A549 (cell line): Measurements from ENCODE around the gene LTBP4. TPM values are rescaled to one million over a fixed set of nuclear protein-coding genes. Genes with fewer than 3 reads are reported as not detected.

Experiments used
- ATAC-seq, 2 experiments: fragments of 200-7000 bp in 1 of 2; fragments of >200 bp in 1 of 2; cut with Nextera tagmentation in 1 of 2; cut with Tn5 transposase in 1 of 2; 3 replicates each; pipeline versions ENCODE4 v1.8.0 to v1.9.1; 2018 to 2020; ENCODE audit warnings: mild to moderate bottlenecking in 1 of 2, moderate library complexity in 1 of 2
- CTCF ChIA-PET: fragments of 300-600 bp; sonication (Branson Sonifier 250); formaldehyde crosslinking; extraction: SDS; loops from one replicate; lab custom pipeline; 2021; ENCODE audit warnings: antibody characterized with exemption, inconsistent platforms; lab: Yijun Ruan, JAX
- POLR2A ChIA-PET: fragments of 350-600 bp; formaldehyde crosslinking; extraction: SDS; loops from one replicate; lab custom pipeline; 2021; ENCODE audit warnings: antibody characterized with exemption, inconsistent platforms; lab: Yijun Ruan, JAX
- DNase-seq, 2 experiments: peaks; one replicate each; pipeline versions ENCODE4 v3.0.0 to v3.0.0-alpha.2; 2011 to 2016; ENCODE audit warnings: low read depth in 1 of 2, low spot score in 1 of 2
- FAIRE-seq: peaks from 2 replicates; lab custom pipeline; 2011; peaks lifted over from hg19 to GRCh38; lab: Jason Lieb, UNC
- H3K27ac ChIP-seq, 2 experiments: fragments of >200 bp; sonication (Bioruptor Twin); formaldehyde crosslinking; 3 replicates each; pipeline ENCODE4 v1.5.1; 2016 to 2017
- H3K4me1 ChIP-seq: fragments of >200 bp; sonication (Bioruptor Twin); formaldehyde crosslinking; 3 replicates; pipeline ENCODE4 v1.6.1; 2016
- H3K4me2 ChIP-seq: fragments of >200 bp; sonication (Bioruptor Twin); formaldehyde crosslinking; 3 replicates; pipeline ENCODE4 v1.6.1; 2016
- H3K4me3 ChIP-seq: fragments of >200 bp; sonication (Bioruptor Twin); formaldehyde crosslinking; 3 replicates; pipeline ENCODE4 v1.5.1; 2016
- H3K9me3 ChIP-seq: fragments of >200 bp; sonication (Bioruptor Twin); formaldehyde crosslinking; 3 replicates; pipeline ENCODE4 v1.6.1; 2016
- CHD2 ChIP-seq: fragments of 150-350 bp; IDR thresholded peaks from 2 replicates; pipeline ENCODE4 v1.6.1; 2014; ENCODE audit warnings: low read length; ENCODE audit not compliant: partially characterized antibody
- CHD4 ChIP-seq: fragments of 200-600 bp; sonication (generic); IDR thresholded peaks from 2 replicates; pipeline ENCODE4 v1.6.1; 2016; ENCODE audit warnings: antibody characterized with exemption, mild to moderate bottlenecking, borderline replicate concordance
- FOXS1 ChIP-seq: fragments of 250-450 bp; sonication (Bioruptor Pico); IDR thresholded peaks from 2 replicates; pipeline ENCODE4 v1.5.0; 2020; ENCODE audit warnings: mild to moderate bottlenecking, moderate library complexity
- HEYL ChIP-seq: fragments of 250-450 bp; sonication (Bioruptor Pico); IDR thresholded peaks from 2 replicates; pipeline ENCODE4 v1.8.0; 2021; ENCODE audit warnings: mild to moderate bottlenecking, moderate library complexity
- HOXB13 ChIP-seq: fragments of 250-450 bp; sonication (Bioruptor Pico); IDR thresholded peaks from 2 replicates; pipeline ENCODE4 v1.5.0; 2020; ENCODE audit warnings: low read depth, mild to moderate bottlenecking, moderate library complexity
- KDM1A ChIP-seq: fragments of 200-600 bp; sonication (generic); IDR thresholded peaks from 2 replicates; pipeline ENCODE4 v1.6.1; 2016; ENCODE audit warnings: low read depth, mild to moderate bottlenecking
- MAFK ChIP-seq: fragments of 450-650 bp; IDR thresholded peaks from 2 replicates; pipeline ENCODE4 v1.6.1; 2014; ENCODE audit not compliant: partially characterized antibody
- POLR2AphosphoS2 ChIP-seq: conservative IDR thresholded peaks from 2 replicates; pipeline ENCODE4 v1.6.1; 2012; ENCODE audit warnings: low read length, improper control_type of control experiment, inconsistent platforms
- RAD21 ChIP-seq, 2 experiments: fragments of >200 bp in 1 of 2; sonication (Bioruptor Twin) in 1 of 2; formaldehyde crosslinking in 1 of 2; IDR thresholded peaks in 1 of 2; conservative IDR thresholded peaks in 1 of 2; 2 replicates in 1 of 2; 3 replicates in 1 of 2; pipeline ENCODE4 v1.6.1; 2012 to 2018; ENCODE audit warnings: inconsistent platforms in 1 of 2
- RFX5 ChIP-seq: fragments of 450-650 bp; IDR thresholded peaks from 2 replicates; pipeline ENCODE4 v1.7.1; 2014; ENCODE audit warnings: antibody characterized with exemption, mild to moderate bottlenecking, moderate library complexity
- RNF2 ChIP-seq: fragments of 200-600 bp; sonication (generic); IDR thresholded peaks from 2 replicates; pipeline ENCODE4 v1.6.1; 2016; ENCODE audit warnings: low read depth, mild to moderate bottlenecking, antibody characterized with exemption, moderate library complexity, borderline replicate concordance
- TFCP2L1 ChIP-seq: fragments of 250-450 bp; sonication (Bioruptor Pico); IDR thresholded peaks from 2 replicates; pipeline ENCODE4 v1.5.0; 2021; ENCODE audit warnings: mild to moderate bottlenecking
- ZFP36 ChIP-seq: fragments of 450-650 bp; IDR thresholded peaks from 2 replicates; pipeline ENCODE4 v1.6.1; 2014; ENCODE audit warnings: borderline replicate concordance; ENCODE audit not compliant: partially characterized antibody
- ZNF302 ChIP-seq: fragments of 250-450 bp; sonication (Bioruptor Pico); IDR thresholded peaks from 2 replicates; pipeline ENCODE4 v1.9.0; 2021; ENCODE audit warnings: inconsistent platforms, mild to moderate bottlenecking, moderate library complexity
- WGBS: methylation state at CpG from one replicate; pipeline ENCODE4 v1.1.6; 2017; ENCODE audit errors: missing lambda C conversion rate; 5-methylcytosine and 5-hydroxymethylcytosine counted together
- polyA plus RNA-seq, 4 experiments: library from polyadenylated mRNA; depleted of rRNA in 3 of 4; stranded (reverse); fragments of >200 nt; fragmentation: RNase III in 1 of 4; extraction: RNeasy Plus Mini Kit Qiagen cat#74134 plus additional on column Dnase treatment in 1 of 4; gene quantifications; 2 replicates in 3 of 4; 3 replicates in 1 of 4; pipeline ENCODE4 v1.2.3, GENCODE V29; 2011 to 2017
- TF ChIP-seq, protein P1 (sequence below): fragments of 450-650 bp; IDR thresholded peaks from 2 replicates; pipeline ENCODE4 v1.6.1; 2014; ENCODE audit warnings: antibody characterized with exemption
- TF ChIP-seq, protein P2 (sequence below): fragments of >200 bp; sonication (Bioruptor Twin); formaldehyde crosslinking; IDR thresholded peaks from 3 replicates; pipeline ENCODE4 v1.5.1; 2016
- TF ChIP-seq, protein P3 (sequence below): fragments of >200 bp; sonication (Bioruptor Twin); formaldehyde crosslinking; IDR thresholded peaks from 3 replicates; pipeline ENCODE4 v1.6.1; 2016
- TF ChIP-seq, protein P4 (sequence below): fragments of 250-450 bp; sonication (Bioruptor Pico); IDR thresholded peaks from 2 replicates; pipeline ENCODE4 v1.5.0; 2020; ENCODE audit warnings: low read depth, mild to moderate bottlenecking, moderate library complexity
- TF ChIP-seq, protein P5 (sequence below): fragments of 150-350 bp; IDR thresholded peaks from 2 replicates; pipeline ENCODE4 v1.6.1; 2014; ENCODE audit warnings: low read depth, mild to moderate bottlenecking, low read length
- TF ChIP-seq, protein P6 (sequence below): IDR thresholded peaks from 2 replicates; pipeline ENCODE4 v1.6.1; 2012
- TF ChIP-seq, protein P7 (sequence below): IDR thresholded peaks from 2 replicates; pipeline ENCODE4 v1.6.1; 2012; ENCODE audit warnings: low read depth, borderline replicate concordance

Gene LTBP4
- polyA plus RNA-seq, 2 of the 4 experiments (the other 2 are of a cell fraction): 23.1 to 43.2 TPM

DNA sequence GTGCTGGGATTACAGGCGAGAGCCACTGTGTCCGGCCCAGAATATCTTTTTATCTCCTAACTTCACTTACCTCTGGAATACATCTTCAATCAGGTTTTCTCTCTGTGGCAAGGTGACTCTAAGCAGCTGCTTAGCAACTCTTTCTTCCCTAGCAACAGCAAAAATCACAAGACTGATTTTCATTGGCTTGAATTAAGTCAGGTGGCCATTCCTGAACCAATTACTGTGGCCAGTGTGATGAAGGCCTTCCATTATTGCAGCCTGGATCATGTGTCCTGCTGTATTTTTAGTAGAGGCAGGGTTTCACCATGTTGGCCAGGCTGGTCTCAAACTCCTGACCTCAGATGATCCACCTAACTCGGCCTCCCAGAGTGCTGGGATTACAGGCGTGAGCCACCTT, 9.0 kb upstream of the LTBP4 start:
- 86% methylated on average over 4 of the region's 4 CpGs for WGBS
- DNase-seq (peak; percentile 81 to 92), FAIRE-seq (peak; percentile 99)

DNA sequence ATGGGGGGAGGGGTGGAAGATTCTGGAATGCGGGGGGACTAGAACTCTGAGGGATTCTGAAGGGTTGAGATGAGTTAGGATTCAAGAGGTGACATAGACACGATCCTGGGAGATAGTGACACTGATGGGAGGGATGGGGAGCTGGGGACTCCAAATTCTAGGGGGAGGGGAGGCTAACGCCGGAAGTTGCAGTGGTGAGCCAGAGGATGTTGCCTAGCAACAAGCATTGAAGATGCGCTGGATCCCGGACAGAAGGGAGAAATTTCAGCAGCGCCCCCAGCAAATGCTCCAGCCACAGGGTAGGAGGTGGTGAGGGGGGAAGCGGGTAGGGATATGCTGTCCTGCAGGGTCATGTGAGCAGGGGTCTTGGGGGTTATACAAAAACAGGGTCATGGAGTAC, 6.9 kb upstream of the LTBP4 start:
- no peaks in the 10 kb centered on the region for H3K9me3 ChIP-seq
- POLR2A ChIA-PET: interaction anchor here (0.9 to 1.4 kb wide), 4 partner anchors 8 to 129 kb away, joined by 4 to 15 read pairs (median 8); partner anchors contain the start of gene BLVRB
- FAIRE-seq (peak; percentile 56), ATAC-seq (no peak), DNase-seq (no peak)
- CTCF ChIA-PET: interaction anchor here (0.6 to 35.2 kb wide), 7 partner anchors 5 to 199 kb away, joined by 3 to 2247 read pairs (median 35); partner anchors contain the start of genes BLVRB and LTBP4
- H3K4me3 ChIP-seq: no peak overlapping the region; the same call in 2 of the 3 replicates
- WGBS: 59% methylated on average over 8 of the region's 8 CpGs
- H3K4me1 ChIP-seq: peaks cover 38% of the 10 kb centered on the region
- H3K4me2 ChIP-seq: peak overlapping the region; percentile 67
- TF ChIP-seq POLR2AphosphoS2 (0 out of 2 replicates have a peak, but pooled peaks have one; percentile 38), CHD4 (no peak), CHD2 (no peak), RNF2 (no peak), HOXB13 (no peak), RFX5 (0 out of 2 replicates have a peak, but pooled peaks have one; percentile 35), KDM1A (0 out of 2 replicates have a peak, but pooled peaks have one; percentile 9)
- TF ChIP-seq, protein P1, sequence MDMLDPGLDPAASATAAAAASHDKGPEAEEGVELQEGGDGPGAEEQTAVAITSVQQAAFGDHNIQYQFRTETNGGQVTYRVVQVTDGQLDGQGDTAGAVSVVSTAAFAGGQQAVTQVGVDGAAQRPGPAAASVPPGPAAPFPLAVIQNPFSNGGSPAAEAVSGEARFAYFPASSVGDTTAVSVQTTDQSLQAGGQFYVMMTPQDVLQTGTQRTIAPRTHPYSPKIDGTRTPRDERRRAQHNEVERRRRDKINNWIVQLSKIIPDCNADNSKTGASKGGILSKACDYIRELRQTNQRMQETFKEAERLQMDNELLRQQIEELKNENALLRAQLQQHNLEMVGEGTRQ: no peak
- H3K27ac ChIP-seq: peak overlapping the region; percentile 63 to 82

More for the DNA sequence above, 9.0 kb upstream of the LTBP4 start:
- Histone ChIP-seq H3K27ac (no peak overlapping the region), H3K4me3 (no peak overlapping the region), H3K4me2 (no peak overlapping the region), H3K9me3 (no peaks in the 10 kb centered on the region), H3K4me1 (peaks cover 36% of the 10 kb centered on the region)
- ChIA-PET POLR2A (interaction anchor here (1.7 kb wide), 1 partner anchor 21 kb away, joined by 5 read pairs; no protein-coding TSS in a partner anchor), CTCF (interaction anchor here (1.9 to 35.2 kb wide), 4 partner anchors 5 to 45 kb away, joined by 12 to 2247 read pairs (median 385); partner anchors contain the start of gene LTBP4)
- TF ChIP-seq RAD21 (conservative IDR thresholded peaks at IDR 0.05 in 1 of 2, IDR thresholded peaks at IDR 0.05 in 1 of 2) (no peak), HEYL (no peak), ZNF302 (CRISPR knock-in tag) (no peak), RNF2 (no peak), RFX5 (peak; percentile 99), POLR2AphosphoS2 (no peak), MAFK (peak; percentile 17)
- TF ChIP-seq, protein P2, sequence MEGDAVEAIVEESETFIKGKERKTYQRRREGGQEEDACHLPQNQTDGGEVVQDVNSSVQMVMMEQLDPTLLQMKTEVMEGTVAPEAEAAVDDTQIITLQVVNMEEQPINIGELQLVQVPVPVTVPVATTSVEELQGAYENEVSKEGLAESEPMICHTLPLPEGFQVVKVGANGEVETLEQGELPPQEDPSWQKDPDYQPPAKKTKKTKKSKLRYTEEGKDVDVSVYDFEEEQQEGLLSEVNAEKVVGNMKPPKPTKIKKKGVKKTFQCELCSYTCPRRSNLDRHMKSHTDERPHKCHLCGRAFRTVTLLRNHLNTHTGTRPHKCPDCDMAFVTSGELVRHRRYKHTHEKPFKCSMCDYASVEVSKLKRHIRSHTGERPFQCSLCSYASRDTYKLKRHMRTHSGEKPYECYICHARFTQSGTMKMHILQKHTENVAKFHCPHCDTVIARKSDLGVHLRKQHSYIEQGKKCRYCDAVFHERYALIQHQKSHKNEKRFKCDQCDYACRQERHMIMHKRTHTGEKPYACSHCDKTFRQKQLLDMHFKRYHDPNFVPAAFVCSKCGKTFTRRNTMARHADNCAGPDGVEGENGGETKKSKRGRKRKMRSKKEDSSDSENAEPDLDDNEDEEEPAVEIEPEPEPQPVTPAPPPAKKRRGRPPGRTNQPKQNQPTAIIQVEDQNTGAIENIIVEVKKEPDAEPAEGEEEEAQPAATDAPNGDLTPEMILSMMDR: no peak
- TF ChIP-seq, protein P3, sequence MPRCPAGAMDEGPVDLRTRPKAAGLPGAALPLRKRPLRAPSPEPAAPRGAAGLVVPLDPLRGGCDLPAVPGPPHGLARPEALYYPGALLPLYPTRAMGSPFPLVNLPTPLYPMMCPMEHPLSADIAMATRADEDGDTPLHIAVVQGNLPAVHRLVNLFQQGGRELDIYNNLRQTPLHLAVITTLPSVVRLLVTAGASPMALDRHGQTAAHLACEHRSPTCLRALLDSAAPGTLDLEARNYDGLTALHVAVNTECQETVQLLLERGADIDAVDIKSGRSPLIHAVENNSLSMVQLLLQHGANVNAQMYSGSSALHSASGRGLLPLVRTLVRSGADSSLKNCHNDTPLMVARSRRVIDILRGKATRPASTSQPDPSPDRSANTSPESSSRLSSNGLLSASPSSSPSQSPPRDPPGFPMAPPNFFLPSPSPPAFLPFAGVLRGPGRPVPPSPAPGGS: no peak
- TF ChIP-seq, protein P1: peak; percentile 96
- peak in 1 of 2 experiments; percentile 58; a peak in 3 of 6 replicates for ATAC-seq

DNA sequence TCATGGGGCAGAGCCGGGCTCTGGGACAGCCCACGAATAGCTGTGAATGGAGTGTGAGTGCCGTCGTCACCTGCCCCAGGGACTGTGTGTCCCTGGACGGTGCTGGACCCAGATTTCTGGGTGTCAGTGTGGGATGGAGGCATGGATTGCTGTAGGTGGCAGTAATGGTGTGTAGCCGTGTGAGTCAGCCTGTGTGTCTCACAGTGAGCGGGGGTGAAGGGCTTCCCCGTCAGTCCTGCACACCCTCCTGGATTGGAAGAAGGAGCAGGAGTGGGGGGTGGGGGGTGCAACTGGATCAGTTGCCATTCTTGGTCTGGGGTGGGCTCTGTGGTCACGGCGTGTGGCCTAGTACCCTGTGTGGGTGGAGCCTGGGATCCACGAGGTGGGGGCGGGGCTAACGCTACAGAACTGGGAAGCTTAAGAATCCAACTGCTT, 6.5 kb upstream of the LTBP4 start:
- peak overlapping the region; percentile 63 to 82 for H3K27ac ChIP-seq
- 0 out of 2 replicates have a peak, but pooled peaks have one; percentile 11 for TF ChIP-seq RFX5
- no peak for TF ChIP-seq FOXS1 (CRISPR knock-in tag)
- TF ChIP-seq ZFP36: no peak
- TF ChIP-seq, protein P4, sequence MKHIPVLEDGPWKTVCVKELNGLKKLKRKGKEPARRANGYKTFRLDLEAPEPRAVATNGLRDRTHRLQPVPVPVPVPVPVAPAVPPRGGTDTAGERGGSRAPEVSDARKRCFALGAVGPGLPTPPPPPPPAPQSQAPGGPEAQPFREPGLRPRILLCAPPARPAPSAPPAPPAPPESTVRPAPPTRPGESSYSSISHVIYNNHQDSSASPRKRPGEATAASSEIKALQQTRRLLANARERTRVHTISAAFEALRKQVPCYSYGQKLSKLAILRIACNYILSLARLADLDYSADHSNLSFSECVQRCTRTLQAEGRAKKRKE (CRISPR knock-in tag): no peak
- TF ChIP-seq, protein P5, sequence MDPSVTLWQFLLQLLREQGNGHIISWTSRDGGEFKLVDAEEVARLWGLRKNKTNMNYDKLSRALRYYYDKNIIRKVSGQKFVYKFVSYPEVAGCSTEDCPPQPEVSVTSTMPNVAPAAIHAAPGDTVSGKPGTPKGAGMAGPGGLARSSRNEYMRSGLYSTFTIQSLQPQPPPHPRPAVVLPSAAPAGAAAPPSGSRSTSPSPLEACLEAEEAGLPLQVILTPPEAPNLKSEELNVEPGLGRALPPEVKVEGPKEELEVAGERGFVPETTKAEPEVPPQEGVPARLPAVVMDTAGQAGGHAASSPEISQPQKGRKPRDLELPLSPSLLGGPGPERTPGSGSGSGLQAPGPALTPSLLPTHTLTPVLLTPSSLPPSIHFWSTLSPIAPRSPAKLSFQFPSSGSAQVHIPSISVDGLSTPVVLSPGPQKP: no peak
- TF ChIP-seq, protein P6, sequence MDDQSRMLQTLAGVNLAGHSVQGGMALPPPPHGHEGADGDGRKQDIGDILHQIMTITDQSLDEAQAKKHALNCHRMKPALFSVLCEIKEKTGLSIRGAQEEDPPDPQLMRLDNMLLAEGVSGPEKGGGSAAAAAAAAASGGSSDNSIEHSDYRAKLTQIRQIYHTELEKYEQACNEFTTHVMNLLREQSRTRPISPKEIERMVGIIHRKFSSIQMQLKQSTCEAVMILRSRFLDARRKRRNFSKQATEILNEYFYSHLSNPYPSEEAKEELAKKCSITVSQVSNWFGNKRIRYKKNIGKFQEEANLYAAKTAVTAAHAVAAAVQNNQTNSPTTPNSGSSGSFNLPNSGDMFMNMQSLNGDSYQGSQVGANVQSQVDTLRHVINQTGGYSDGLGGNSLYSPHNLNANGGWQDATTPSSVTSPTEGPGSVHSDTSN: no peak
- TF ChIP-seq TFCP2L1 (CRISPR knock-in tag): no peak
- TF ChIP-seq, protein P7, sequence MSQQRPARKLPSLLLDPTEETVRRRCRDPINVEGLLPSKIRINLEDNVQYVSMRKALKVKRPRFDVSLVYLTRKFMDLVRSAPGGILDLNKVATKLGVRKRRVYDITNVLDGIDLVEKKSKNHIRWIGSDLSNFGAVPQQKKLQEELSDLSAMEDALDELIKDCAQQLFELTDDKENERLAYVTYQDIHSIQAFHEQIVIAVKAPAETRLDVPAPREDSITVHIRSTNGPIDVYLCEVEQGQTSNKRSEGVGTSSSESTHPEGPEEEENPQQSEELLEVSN: no peak

More for the DNA sequence above, 6.5 kb upstream of the LTBP4 start:
- Histone ChIP-seq H3K9me3 (no peaks in the 10 kb centered on the region), H3K4me1 (peaks cover 38% of the 10 kb centered on the region), H3K4me2 (peak overlapping the region; percentile 67), H3K4me3 (peak overlapping the region; percentile 11; the same call in 2 of the 3 replicates)
- ChIA-PET POLR2A (interaction anchor here (0.6 to 1.4 kb wide), 6 partner anchors 9 to 151 kb away, joined by 3 to 15 read pairs (median 4); partner anchors contain the start of gene BLVRB), CTCF (interaction anchor here (0.5 to 35.2 kb wide), 9 partner anchors 5 to 131 kb away, joined by 3 to 2247 read pairs (median 20); partner anchors contain the start of genes BLVRB, COQ8B, ITPKC and LTBP4)
- WGBS: 36% methylated on average over 13 of the region's 13 CpGs
- FAIRE-seq: peak; percentile 36
- peak; percentile 36 to 42 for ATAC-seq
- peak; percentile 73 to 94 for DNase-seq
